GM12892 (cell line): Measurements from ENCODE around the gene GATA1.

Experiments
- POLR2AphosphoS5 ChIP-seq: IDR thresholded peaks from 2 replicates; pipeline ENCODE4 v1.6.1; 2011; ENCODE audit warnings: low read depth, low read length, control low read depth
- TAF1 ChIP-seq: IDR thresholded peaks from 2 replicates; pipeline ENCODE4 v1.6.1; 2011; ENCODE audit warnings: low read depth, mild to moderate bottlenecking, control low read depth, low read length, borderline replicate concordance

DNA sequence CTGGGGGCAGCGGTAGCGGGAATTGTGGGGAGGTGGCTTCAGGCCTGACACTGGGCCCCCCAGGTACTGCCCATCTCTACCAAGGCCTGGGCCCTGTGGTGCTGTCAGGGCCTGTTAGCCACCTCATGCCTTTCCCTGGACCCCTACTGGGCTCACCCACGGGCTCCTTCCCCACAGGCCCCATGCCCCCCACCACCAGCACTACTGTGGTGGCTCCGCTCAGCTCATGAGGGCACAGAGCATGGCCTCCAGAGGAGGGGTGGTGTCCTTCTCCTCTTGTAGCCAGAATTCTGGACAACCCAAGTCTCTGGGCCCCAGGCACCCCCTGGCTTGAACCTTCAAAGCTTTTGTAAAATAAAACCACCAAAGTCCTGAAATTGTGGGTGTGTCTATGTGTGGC lies 7.5 kb downstream of the GATA1 start:
- TF ChIP-seq TAF1: no peak
- TF ChIP-seq POLR2AphosphoS5: no peak
